A673 (cell line): ENCODE data around the gene JPH2.

Source experiments
- CTCF ChIP-seq: fragments of 300-800, 200-600 bp; sonication (generic); conservative IDR thresholded peaks from 2 replicates; pipeline ENCODE4 v1.5.1; 2017; ENCODE audit warnings: low read depth, mild to moderate bottlenecking, antibody characterized with exemption, low read length, moderate library complexity, mixed read lengths
- EZH2 ChIP-seq: fragments of 200-600 bp; sonication (generic); IDR thresholded peaks from 2 replicates; pipeline ENCODE4 v1.6.1; 2017; ENCODE audit warnings: borderline replicate concordance, low read depth, mild to moderate bottlenecking, mixed read lengths, antibody characterized with exemption, low read length; ENCODE audit not compliant: poor library complexity, severe bottlenecking

GRCh38 chr20:44199877-44200276 is 12.9 kb upstream of the JPH2 start:
- no peak for TF ChIP-seq CTCF
- TF ChIP-seq EZH2, result no peak
